Smooth muscle cell of the umbilical artery (primary cell): ENCODE results near the gene MAGOH. TPM values are rescaled to one million over a fixed set of nuclear protein-coding genes. Genes with fewer than 3 reads are reported as not detected.

Experiments used
- total RNA-seq: library from RNA; depleted of rRNA; stranded (reverse); fragments of >200 nt; gene quantifications from 2 replicates; pipeline ENCODE4 v1.2.3, GENCODE V29; 2014

Gene MAGOH
- total RNA-seq, result 25.5 and 28.1 TPM in 2 replicates

GRCh38 chr1:53238197-53239155 lies at the start of gene MAGOH:
TSS of gene MAGOH (minus strand) at chr1:53238518. CDS start at chr1:53238448, 70 bp downstream.

GRCh38 chr1:53220171-53220961 lies 18.0 kb downstream of the MAGOH start, which contains the start of gene CZIB:
TSS of gene CZIB (minus strand) at chr1:53220634. CDS start at chr1:53220575, 59 bp downstream.

GRCh38 chr1:53196485-53197290 lies 41.6 kb downstream of the MAGOH start, which contains the start of gene CPT2:
TSS of gene CPT2 (plus strand) at chr1:53196824. CDS start at chr1:53196944, 120 bp downstream.

Other genes with a start within 250 kb of the MAGOH start
- 0.37 and 1.5 TPM in 2 replicates for gene PODN, start 176.3 kb downstream of the MAGOH start, total RNA-seq
- gene SLC1A7, start 95.9 kb downstream of the MAGOH start, total RNA-seq, result not detected in 2 replicates
- 10.0 and 11.0 TPM in 2 replicates for gene CPT2, start 41.7 kb downstream of the MAGOH start, total RNA-seq
- 40.0 and 52.9 TPM in 2 replicates for gene CZIB, start 17.9 kb downstream of the MAGOH start, total RNA-seq
- gene LRP8, start 89.6 kb upstream of the MAGOH start, total RNA-seq, result 10.7 and 35.2 TPM in 2 replicates
- gene DMRTB1, start 220.9 kb upstream of the MAGOH start, total RNA-seq, result not detected in 2 replicates